ENCODE measurements around the gene ATP8B3. TPM values are rescaled to one million over a fixed set of nuclear protein-coding genes. Genes with fewer than 3 reads are reported as not detected.

Gene ATP8B3
- total and polyA plus RNA-seq, 2 of the 13 experiments (the other 11 are each of a cell fraction or from before 2014, with no cell fraction given), result 2.6 to 5.9 TPM

GRCh38 chr19:1783354-1783753 lies 28.7 kb downstream of the ATP8B3 start:
- peaks cover 14 to 63% of the 10 kb centered on the region in 2 experiments for H3K27me3 ChIP-seq (ENCODE audit: control insufficient read depth in 1 of 2, insufficient read depth in 2 of 2, low read length in 2 of 2)
- in situ Hi-C loops (cut with HindIII; ENCODE audit: extremely low pct_ligation_motif_present, low pct_unique_long_range_greater_than_20kb) (no loop called here), intact Hi-C loops (cut with micrococcal nuclease; ENCODE audit: unreplicated experiment) (no loop called here)
- H3K4me3 ChIP-seq (replicated peaks in 1 of 3; ENCODE audit: insufficient read depth in 1 of 3, low read depth in 2 of 3, low read length in 3 of 3), result no peak overlapping the region
- ChIA-PET POLR2A (no interaction called here), CTCF (ENCODE audit: low intra/inter-chr PET ratio, low total read pairs) (no interaction called here)
- H2AFZ ChIP-seq (ENCODE audit: low read length), result no peak overlapping the region
- peaks cover 5% of the 10 kb centered on the region; the same call in 1 of the 2 replicates for H3K9me3 ChIP-seq (ENCODE audit: low read length)
- ATAC-seq, result no peak
- DNase-seq (ENCODE audit: low spot score), result no peak
- FAIRE-seq, result no peak
- no peaks in the 10 kb centered on the region for H4K20me1 ChIP-seq (ENCODE audit: insufficient read depth, low read length)
- H3K9ac ChIP-seq (ENCODE audit: insufficient read depth, low read depth, low read length), result no peak overlapping the region
- WGBS (ENCODE audit: low lambda C conversion rate), result 51% methylated on average over 4 of the region's 4 CpGs
- peak; percentile 50 for TF ChIP-seq NFYB (CRISPR knock-in tag; IDR thresholded peaks at IDR 0.05)
- TF ChIP-seq KDM2A (CRISPR knock-in tag; IDR thresholded peaks at IDR 0.05; ENCODE audit: borderline replicate concordance, low read depth), result no peak
- H3K27ac ChIP-seq (ENCODE audit: extremely low read length, insufficient read depth, low read length), result no peak overlapping the region
- H3K4me1 ChIP-seq (ENCODE audit: insufficient read depth, low read length), result peaks cover 8% of the 10 kb centered on the region
- H3K36me3 ChIP-seq (replicated peaks in 1 of 2; ENCODE audit: control insufficient read depth in 1 of 2, insufficient read depth in 2 of 2, low read length in 2 of 2), result no peaks in the 10 kb centered on the region
- H3K79me2 ChIP-seq (ENCODE audit: insufficient read depth, low read length), result no peaks in the 10 kb centered on the region
- H3K4me2 ChIP-seq (ENCODE audit: low read depth, low read length), result no peak overlapping the region
- BruUV-seq (replicated peaks), result no TSS peak

GRCh38 chr19:1782521-1782920 lies 29.6 kb downstream of the ATP8B3 start:
- FAIRE-seq (no peak), ATAC-seq (no peak), DNase-seq (ENCODE audit: low spot score) (no peak)
- Histone ChIP-seq H3K9ac (ENCODE audit: insufficient read depth, low read depth, low read length) (no peak overlapping the region), H3K27ac (ENCODE audit: extremely low read length, insufficient read depth, low read length) (no peak overlapping the region), H3K27me3 (ENCODE audit: control insufficient read depth in 1 of 2, insufficient read depth in 2 of 2, low read length in 2 of 2) (peaks cover 15 to 63% of the 10 kb centered on the region in 2 experiments), H4K20me1 (ENCODE audit: insufficient read depth, low read length) (no peaks in the 10 kb centered on the region), H3K36me3 (replicated peaks in 1 of 2; ENCODE audit: control insufficient read depth in 1 of 2, insufficient read depth in 2 of 2, low read length in 2 of 2) (no peaks in the 10 kb centered on the region), H3K4me3 (replicated peaks in 1 of 3; ENCODE audit: insufficient read depth in 1 of 3, low read depth in 2 of 3, low read length in 3 of 3) (no peak overlapping the region), H3K9me3 (ENCODE audit: low read length) (peaks cover 5% of the 10 kb centered on the region; the same call in 1 of the 2 replicates), H3K4me2 (ENCODE audit: low read depth, low read length) (no peak overlapping the region), H2AFZ (ENCODE audit: low read length) (no peak overlapping the region), H3K4me1 (ENCODE audit: insufficient read depth, low read length) (peaks cover 8% of the 10 kb centered on the region), H3K79me2 (ENCODE audit: insufficient read depth, low read length) (no peaks in the 10 kb centered on the region)
- POLR2A ChIA-PET, result no interaction called here
- 29% methylated on average over 4 of the region's 7 CpGs for WGBS (ENCODE audit: low lambda C conversion rate)
- intact Hi-C loops (cut with micrococcal nuclease; ENCODE audit: unreplicated experiment) (no loop called here), in situ Hi-C loops (cut with HindIII; ENCODE audit: extremely low pct_ligation_motif_present, low pct_unique_long_range_greater_than_20kb) (no loop called here)
- CTCF ChIA-PET (ENCODE audit: low intra/inter-chr PET ratio, low total read pairs), result interaction anchor here (0.5 kb wide), 1 partner anchor 8 kb away, joined by 3 read pairs; no protein-coding TSS in a partner anchor
- no peak for TF ChIP-seq NFE2L2 (IDR thresholded peaks at IDR 0.05; ENCODE audit: low read length)
- TF ChIP-seq CREB3 (CRISPR knock-in tag; IDR thresholded peaks at IDR 0.05), result no peak
- TF ChIP-seq ZZZ3 (CRISPR knock-in tag; IDR thresholded peaks at IDR 0.05; ENCODE audit: borderline replicate concordance), result no peak
- TF ChIP-seq KDM6A (CRISPR knock-in tag; IDR thresholded peaks at IDR 0.05; ENCODE audit: low read depth), result no peak
- TF ChIP-seq, protein P1, sequence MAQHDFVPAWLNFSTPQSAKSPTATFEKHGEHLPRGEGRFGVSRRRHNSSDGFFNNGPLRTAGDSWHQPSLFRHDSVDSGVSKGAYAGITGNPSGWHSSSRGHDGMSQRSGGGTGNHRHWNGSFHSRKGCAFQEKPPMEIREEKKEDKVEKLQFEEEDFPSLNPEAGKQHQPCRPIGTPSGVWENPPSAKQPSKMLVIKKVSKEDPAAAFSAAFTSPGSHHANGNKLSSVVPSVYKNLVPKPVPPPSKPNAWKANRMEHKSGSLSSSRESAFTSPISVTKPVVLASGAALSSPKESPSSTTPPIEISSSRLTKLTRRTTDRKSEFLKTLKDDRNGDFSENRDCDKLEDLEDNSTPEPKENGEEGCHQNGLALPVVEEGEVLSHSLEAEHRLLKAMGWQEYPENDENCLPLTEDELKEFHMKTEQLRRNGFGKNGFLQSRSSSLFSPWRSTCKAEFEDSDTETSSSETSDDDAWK (CRISPR knock-in tag; IDR thresholded peaks at IDR 0.05), result no peak
- TF ChIP-seq KLF13 (CRISPR knock-in tag; IDR thresholded peaks at IDR 0.05), result no peak
- no peak for TF ChIP-seq ERF (CRISPR knock-in tag; IDR thresholded peaks at IDR 0.05)
- TF ChIP-seq RBM22 (optimal IDR thresholded peaks at IDR 0.05; ENCODE audit: low read length), result no peak
- no peak for TF ChIP-seq ZSCAN31 (CRISPR knock-in tag; IDR thresholded peaks at IDR 0.05; ENCODE audit: low read depth)
- no peak for TF ChIP-seq ZNF10 (CRISPR knock-in tag; IDR thresholded peaks at IDR 0.05; ENCODE audit: borderline replicate concordance, low read depth)
- no peak for TF ChIP-seq YEATS4 (CRISPR knock-in tag; IDR thresholded peaks at IDR 0.05; ENCODE audit: borderline replicate concordance)
- no peak for TF ChIP-seq DR1 (CRISPR knock-in tag; IDR thresholded peaks at IDR 0.05)
- no peak for TF ChIP-seq HMG20B (CRISPR knock-in tag; conservative IDR thresholded peaks at IDR 0.05)
- no TSS peak for BruUV-seq (replicated peaks)
